ENCODE data around the gene ROR1.

Gene ROR1

GRCh38 chr1:63772201-63772600, 1.6 kb upstream of the ROR1 start:
- no peak for ATAC-seq (ENCODE audit: low read depth)
- no peaks in the 10 kb centered on the region for H3K36me3 ChIP-seq (ENCODE audit: low read depth)
- no peak overlapping the region for H3K4me3 ChIP-seq (ENCODE audit: severe bottlenecking)
- no peaks in the 10 kb centered on the region for H3K9me3 ChIP-seq (ENCODE audit: severe bottlenecking)
- DNase-seq (ENCODE audit: low spot score) = no peak
- H3K4me1 ChIP-seq (ENCODE audit: insufficient read depth, poor library complexity, severe bottlenecking) = no peaks in the 10 kb centered on the region
- H3K27ac ChIP-seq (ENCODE audit: poor library complexity, severe bottlenecking) = no peak overlapping the region
- TF ChIP-seq CTCF (IDR thresholded peaks at IDR 0.05; ENCODE audit: poor library complexity, severe bottlenecking) = no peak
- H3K27me3 ChIP-seq (ENCODE audit: insufficient read depth, poor library complexity, severe bottlenecking) = no peaks in the 10 kb centered on the region

- TF ChIP-seq CTCF (IDR thresholded peaks at IDR 0.05; ENCODE audit: poor library complexity, severe bottlenecking) = no peak
- no peaks in the 10 kb centered on the region for H3K36me3 ChIP-seq (ENCODE audit: low read depth)
- H3K9me3 ChIP-seq (ENCODE audit: severe bottlenecking) = no peaks in the 10 kb centered on the region
- DNase-seq (ENCODE audit: low spot score) (no peak), ATAC-seq (ENCODE audit: low read depth) (no peak)
- H3K27ac ChIP-seq (ENCODE audit: poor library complexity, severe bottlenecking) = no peak overlapping the region
- H3K4me1 ChIP-seq (ENCODE audit: insufficient read depth, poor library complexity, severe bottlenecking) = no peaks in the 10 kb centered on the region
- no peak overlapping the region for H3K4me3 ChIP-seq (ENCODE audit: severe bottlenecking)
- no peaks in the 10 kb centered on the region for H3K27me3 ChIP-seq (ENCODE audit: insufficient read depth, poor library complexity, severe bottlenecking)
Measured at GRCh38 chr1:63772876-63773275, 941 bp upstream of the ROR1 start.

GRCh38 chr1:63773496-63773814, 362 bp upstream of the ROR1 start:
- Histone ChIP-seq H3K4me1 (ENCODE audit: insufficient read depth, poor library complexity, severe bottlenecking) (no peaks in the 10 kb centered on the region), H3K27me3 (ENCODE audit: insufficient read depth, poor library complexity, severe bottlenecking) (no peaks in the 10 kb centered on the region), H3K4me3 (ENCODE audit: severe bottlenecking) (peak overlapping the region; percentile 70), H3K27ac (ENCODE audit: poor library complexity, severe bottlenecking) (no peak overlapping the region), H3K36me3 (ENCODE audit: low read depth) (no peaks in the 10 kb centered on the region), H3K9me3 (ENCODE audit: severe bottlenecking) (no peaks in the 10 kb centered on the region)
- no peak for DNase-seq (ENCODE audit: low spot score)
- no peak for TF ChIP-seq CTCF (IDR thresholded peaks at IDR 0.05; ENCODE audit: poor library complexity, severe bottlenecking)
- ATAC-seq (ENCODE audit: low read depth) = no peak

GRCh38 chr1:63774617-63775417, 1.0 kb downstream of the ROR1 start:
- H3K4me3 ChIP-seq (ENCODE audit: severe bottlenecking) = peak overlapping the region; percentile 70
- no peaks in the 10 kb centered on the region for H3K36me3 ChIP-seq (ENCODE audit: low read depth)
- no peak for TF ChIP-seq CTCF (IDR thresholded peaks at IDR 0.05; ENCODE audit: poor library complexity, severe bottlenecking)
- H3K27ac ChIP-seq (ENCODE audit: poor library complexity, severe bottlenecking) = peak overlapping the region; percentile 32
- peak; percentile 56 for ATAC-seq (ENCODE audit: low read depth)
- H3K9me3 ChIP-seq (ENCODE audit: severe bottlenecking) = no peaks in the 10 kb centered on the region
- H3K27me3 ChIP-seq (ENCODE audit: insufficient read depth, poor library complexity, severe bottlenecking) = no peaks in the 10 kb centered on the region
- no peaks in the 10 kb centered on the region for H3K4me1 ChIP-seq (ENCODE audit: insufficient read depth, poor library complexity, severe bottlenecking)
- no peak for DNase-seq (ENCODE audit: low spot score)

- Histone ChIP-seq H3K27me3 (ENCODE audit: insufficient read depth, poor library complexity, severe bottlenecking) (no peaks in the 10 kb centered on the region), H3K27ac (ENCODE audit: poor library complexity, severe bottlenecking) (peak overlapping the region; percentile 32), H3K36me3 (ENCODE audit: low read depth) (no peaks in the 10 kb centered on the region), H3K4me3 (ENCODE audit: severe bottlenecking) (peak overlapping the region; percentile 70), H3K4me1 (ENCODE audit: insufficient read depth, poor library complexity, severe bottlenecking) (no peaks in the 10 kb centered on the region), H3K9me3 (ENCODE audit: severe bottlenecking) (no peaks in the 10 kb centered on the region)
- TF ChIP-seq CTCF (IDR thresholded peaks at IDR 0.05; ENCODE audit: poor library complexity, severe bottlenecking) = no peak
- DNase-seq (ENCODE audit: low spot score) (no peak), ATAC-seq (ENCODE audit: low read depth) (no peak)
Measured at GRCh38 chr1:63775418-63776127, 1.8 kb downstream of the ROR1 start.

Data from RWPE2 (cell line).